Chondrocyte (in vitro differentiated cells): ENCODE results near the gene MASP2. TPM values are rescaled to one million over a fixed set of nuclear protein-coding genes. Genes with fewer than 3 reads are reported as not detected.

Experiments used
- DNase-seq: peaks from one replicate; pipeline ENCODE4 v3.0.0; 2021; ENCODE audit warnings: mixed read lengths, low spot score
- H3K27ac Mint-ChIP-seq: one replicate; pipeline ENCODE4 v1.8.0; 2021; ENCODE audit warnings: mild to moderate bottlenecking, moderate library complexity, mixed read lengths; ENCODE audit not compliant: unreplicated experiment
- H3K27me3 Mint-ChIP-seq: 2 replicates; pipeline ENCODE4 v1.8.0; 2021; ENCODE audit warnings: low read depth, mixed read lengths
- H3K36me3 Mint-ChIP-seq: 2 replicates; pipeline ENCODE4 v1.8.0; 2021; ENCODE audit warnings: low read depth, mixed read lengths
- H3K4me1 Mint-ChIP-seq: 2 replicates; pipeline ENCODE4 v1.8.0; 2021; ENCODE audit warnings: low read depth, mild to moderate bottlenecking, mixed read lengths
- H3K4me3 Mint-ChIP-seq: one replicate; pipeline ENCODE4 v1.8.0; 2021; ENCODE audit warnings: mild to moderate bottlenecking, moderate library complexity, mixed read lengths; ENCODE audit not compliant: unreplicated experiment
- H3K9me3 Mint-ChIP-seq: 2 replicates; pipeline ENCODE4 v1.8.0; 2021; ENCODE audit warnings: low read depth, mixed read lengths
- total RNA-seq: library from RNA; stranded (reverse); gene quantifications from 3 replicates; pipeline ENCODE4 v1.2.1, GENCODE V29; 2021
- TF ChIP-seq, protein P1 (sequence below): fragments of 200-600 bp; sonication (generic); IDR thresholded peaks from 2 replicates; pipeline ENCODE4 v1.5.0; 2021; ENCODE audit warnings: antibody characterized with exemption, mild to moderate bottlenecking, moderate library complexity

MASP2 gene
- total RNA-seq, 1 donor from 2014 or later, result not detected

DNA sequence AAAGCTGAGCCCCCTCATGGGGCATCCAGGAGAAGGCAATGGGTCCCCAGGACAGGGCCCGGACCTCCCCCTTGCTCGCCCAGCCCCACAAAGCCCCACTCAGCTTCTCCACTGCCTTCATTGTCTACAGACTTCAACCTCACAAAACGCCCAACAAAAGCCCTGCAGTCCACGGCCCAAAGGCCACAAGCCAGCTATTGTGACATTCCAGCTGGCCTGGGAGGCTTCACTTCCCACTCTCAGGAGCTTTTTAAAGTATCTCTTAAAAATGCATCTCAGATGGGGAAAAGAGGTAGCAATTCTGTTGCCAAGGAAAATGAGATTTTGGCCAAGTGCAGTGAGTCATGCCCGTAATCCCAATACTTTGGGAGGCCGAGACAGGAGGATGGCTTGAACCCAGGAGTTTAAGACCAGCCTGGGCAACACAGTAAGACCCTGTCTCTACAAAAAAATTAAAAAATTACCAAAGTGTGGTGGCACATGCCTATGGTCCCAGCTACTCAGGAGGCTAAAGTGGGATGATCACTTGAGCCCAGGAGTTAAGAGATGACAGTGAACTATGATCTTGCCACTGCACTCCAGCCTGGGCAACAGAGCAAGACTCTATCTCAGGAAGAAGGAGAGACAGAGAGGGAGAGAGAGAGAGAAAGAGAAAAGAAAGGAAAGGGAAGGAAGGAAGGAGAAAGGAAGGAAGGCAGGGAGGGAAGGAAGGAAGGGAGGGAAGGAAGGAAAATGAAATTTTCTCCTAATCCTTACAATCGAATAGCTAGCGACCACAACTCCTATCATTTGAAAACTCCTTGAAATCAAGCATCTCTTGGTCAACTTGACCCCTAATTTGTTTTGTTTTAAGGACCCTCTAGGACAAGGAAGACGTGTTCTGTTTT lies 66.0 kb downstream of the MASP2 start:
- H3K36me3 Mint-ChIP-seq, result peaks cover 2% of the 10 kb centered on the region
- no peak for DNase-seq
- peak overlapping the region; percentile 55 for H3K4me3 Mint-ChIP-seq
- H3K27me3 Mint-ChIP-seq, result peaks cover 14% of the 10 kb centered on the region
- peaks cover 32% of the 10 kb centered on the region for H3K4me1 Mint-ChIP-seq
- H3K9me3 Mint-ChIP-seq, result no peaks in the 10 kb centered on the region
- H3K27ac Mint-ChIP-seq, result no peak overlapping the region
- TF ChIP-seq, protein P1, sequence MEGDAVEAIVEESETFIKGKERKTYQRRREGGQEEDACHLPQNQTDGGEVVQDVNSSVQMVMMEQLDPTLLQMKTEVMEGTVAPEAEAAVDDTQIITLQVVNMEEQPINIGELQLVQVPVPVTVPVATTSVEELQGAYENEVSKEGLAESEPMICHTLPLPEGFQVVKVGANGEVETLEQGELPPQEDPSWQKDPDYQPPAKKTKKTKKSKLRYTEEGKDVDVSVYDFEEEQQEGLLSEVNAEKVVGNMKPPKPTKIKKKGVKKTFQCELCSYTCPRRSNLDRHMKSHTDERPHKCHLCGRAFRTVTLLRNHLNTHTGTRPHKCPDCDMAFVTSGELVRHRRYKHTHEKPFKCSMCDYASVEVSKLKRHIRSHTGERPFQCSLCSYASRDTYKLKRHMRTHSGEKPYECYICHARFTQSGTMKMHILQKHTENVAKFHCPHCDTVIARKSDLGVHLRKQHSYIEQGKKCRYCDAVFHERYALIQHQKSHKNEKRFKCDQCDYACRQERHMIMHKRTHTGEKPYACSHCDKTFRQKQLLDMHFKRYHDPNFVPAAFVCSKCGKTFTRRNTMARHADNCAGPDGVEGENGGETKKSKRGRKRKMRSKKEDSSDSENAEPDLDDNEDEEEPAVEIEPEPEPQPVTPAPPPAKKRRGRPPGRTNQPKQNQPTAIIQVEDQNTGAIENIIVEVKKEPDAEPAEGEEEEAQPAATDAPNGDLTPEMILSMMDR, result no peak

DNA sequence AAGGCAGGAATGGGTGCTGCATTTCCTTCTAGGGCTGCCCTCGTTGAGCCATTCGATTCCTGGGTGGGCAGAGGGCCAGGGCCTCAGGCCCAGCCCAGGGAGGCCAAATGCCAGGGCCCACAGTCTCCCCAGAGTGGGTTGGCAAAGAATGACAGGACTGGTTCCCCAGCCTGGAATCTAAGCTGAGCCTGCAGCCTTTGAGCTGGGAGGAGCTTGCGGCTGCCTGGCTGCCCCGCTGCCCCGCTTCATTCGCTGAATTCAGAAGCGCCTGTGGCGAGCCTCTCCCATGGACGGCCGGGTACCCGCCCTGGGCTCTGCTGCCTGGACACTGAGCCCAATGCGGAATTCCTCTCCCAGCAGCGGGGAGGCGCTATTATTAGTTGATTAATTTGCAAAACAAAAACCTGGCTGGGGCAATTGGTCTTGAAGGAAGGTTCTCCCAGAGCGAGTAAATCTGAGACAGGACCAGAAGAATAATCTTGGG lies 66.9 kb downstream of the MASP2 start:
- TF ChIP-seq, protein P1, result peak; percentile 79
- DNase-seq, result no peak
- Mint-ChIP-seq H3K27me3 (peaks cover 11% of the 10 kb centered on the region), H3K27ac (peak overlapping the region; percentile 37), H3K4me1 (peaks cover 40% of the 10 kb centered on the region), H3K4me3 (peak overlapping the region; percentile 55), H3K36me3 (no peaks in the 10 kb centered on the region), H3K9me3 (no peaks in the 10 kb centered on the region)

DNA sequence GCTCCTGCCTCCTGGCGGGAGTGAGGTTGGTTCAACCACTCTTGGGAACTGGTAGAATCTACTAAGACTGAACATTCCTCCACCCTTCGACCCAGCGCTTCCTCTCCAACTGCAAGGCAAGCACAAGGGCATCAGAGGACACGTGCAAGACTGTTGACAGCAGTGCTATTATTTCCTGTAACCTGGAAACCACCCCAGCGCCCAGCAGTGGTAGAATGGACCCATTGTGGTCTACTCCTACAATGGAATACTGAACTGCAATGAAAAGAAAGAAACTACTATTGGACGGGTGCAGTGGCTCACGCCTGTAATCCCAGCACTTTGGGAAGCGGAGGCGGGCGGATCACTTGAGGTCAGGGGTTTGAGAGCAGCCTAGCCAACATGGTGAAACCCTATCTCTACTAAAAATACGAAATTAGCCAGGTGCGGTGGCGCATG lies 67.5 kb downstream of the MASP2 start:
- Mint-ChIP-seq H3K36me3 (no peaks in the 10 kb centered on the region), H3K27ac (peak overlapping the region; percentile 37), H3K4me1 (peaks cover 40% of the 10 kb centered on the region), H3K27me3 (peaks cover 11% of the 10 kb centered on the region), H3K9me3 (no peaks in the 10 kb centered on the region), H3K4me3 (peak overlapping the region; percentile 55)
- TF ChIP-seq, protein P1, result no peak
- DNase-seq, result no peak

DNA sequence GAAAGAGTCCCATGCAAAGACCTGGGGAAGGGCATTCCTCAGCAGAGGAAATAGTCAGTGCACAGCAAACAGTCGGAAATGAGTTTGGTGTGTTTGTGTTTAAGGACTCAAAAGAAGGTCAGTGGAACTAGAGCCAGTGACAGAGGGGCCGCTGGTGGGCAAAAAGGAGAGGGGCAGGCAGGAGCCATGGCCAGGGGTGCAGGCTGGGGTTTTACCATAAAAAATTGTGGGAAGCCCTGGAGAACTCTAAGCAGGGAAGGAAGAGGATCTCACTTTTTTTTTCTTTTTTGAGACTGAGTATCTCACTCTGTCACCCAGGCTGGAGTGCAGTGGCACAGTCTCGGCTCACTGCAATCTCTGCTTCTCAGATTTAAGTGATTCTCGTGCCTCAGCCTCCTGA lies 68.3 kb downstream of the MASP2 start:
- peaks cover 40% of the 10 kb centered on the region for H3K4me1 Mint-ChIP-seq
- no peak for DNase-seq
- no peaks in the 10 kb centered on the region for H3K9me3 Mint-ChIP-seq
- H3K36me3 Mint-ChIP-seq, result no peaks in the 10 kb centered on the region
- TF ChIP-seq, protein P1, result no peak
- no peak overlapping the region for H3K4me3 Mint-ChIP-seq
- H3K27ac Mint-ChIP-seq, result no peak overlapping the region
- peaks cover 11% of the 10 kb centered on the region for H3K27me3 Mint-ChIP-seq

Other genes starting within 250 kb of the MASP2 start
- gene TARDBP, start 34.6 kb downstream of the MASP2 start, total RNA-seq, result 97.8 to 119 TPM (median 103 TPM) in 3 replicates
- 140 to 176 TPM (median 141 TPM) in 3 replicates for gene SRM, start 12.8 kb upstream of the MASP2 start, total RNA-seq
- gene EXOSC10, start 52.6 kb upstream of the MASP2 start, total RNA-seq, result 49.1 to 57.2 TPM (median 49.8 TPM) in 3 replicates
- gene ANGPTL7, start 142.1 kb upstream of the MASP2 start, total RNA-seq, result 0.15 TPM in 1 of 3 replicates, not detected in the others
- gene MTOR, start 215.3 kb upstream of the MASP2 start, total RNA-seq, result 33.8 to 51.4 TPM (median 36.9 TPM) in 3 replicates
- 9.4 to 11.9 TPM (median 10.5 TPM) in 3 replicates for gene UBIAD1, start 226.0 kb upstream of the MASP2 start, total RNA-seq